Ishikawa (cell line): ENCODE measurements around the gene SGPP2.

Experiments
- CEBPB ChIP-seq: IDR thresholded peaks from 2 replicates; pipeline ENCODE4 v1.6.1; 2012
- CREB1 ChIP-seq: IDR thresholded peaks from 2 replicates; pipeline ENCODE4 v1.6.1; 2012; ENCODE audit warnings: low read depth
- EGR1 ChIP-seq: IDR thresholded peaks from 2 replicates; pipeline ENCODE4 v1.6.1; 2012
- EP300 ChIP-seq: IDR thresholded peaks from 2 replicates; pipeline ENCODE4 v1.6.1; 2012; ENCODE audit warnings: borderline replicate concordance
- FOXM1 ChIP-seq: IDR thresholded peaks from 2 replicates; pipeline ENCODE4 v1.6.1; 2012; ENCODE audit warnings: low read depth, borderline replicate concordance
- MAX ChIP-seq: IDR thresholded peaks from 2 replicates; pipeline ENCODE4 v1.6.1; 2012
- NFIC ChIP-seq: IDR thresholded peaks from 2 replicates; pipeline ENCODE4 v1.6.1; 2012
- RAD21 ChIP-seq: IDR thresholded peaks from 2 replicates; pipeline ENCODE4 v1.6.1; 2012; ENCODE audit warnings: low read depth
- REST ChIP-seq: IDR thresholded peaks from 2 replicates; pipeline ENCODE4 v1.6.1; 2012; ENCODE audit warnings: low read depth, mild to moderate bottlenecking
- TAF1 ChIP-seq: IDR thresholded peaks from 2 replicates; pipeline ENCODE4 v1.6.1; 2012; ENCODE audit warnings: low read depth, mild to moderate bottlenecking
- TCF12 ChIP-seq: IDR thresholded peaks from 2 replicates; pipeline ENCODE4 v1.6.1; 2012; ENCODE audit warnings: low read depth
- TEAD4 ChIP-seq: IDR thresholded peaks from 2 replicates; pipeline ENCODE4 v1.6.1; 2012
- USF1 ChIP-seq: IDR thresholded peaks from 2 replicates; pipeline ENCODE4 v1.6.1; 2012
- YY1 ChIP-seq: IDR thresholded peaks from 2 replicates; pipeline ENCODE4 v1.6.1; 2012; ENCODE audit warnings: low read depth
- ZBTB7A ChIP-seq: IDR thresholded peaks from 2 replicates; pipeline ENCODE4 v1.6.1; 2012; ENCODE audit warnings: low read depth

SGPP2 gene

GRCh38 chr2:222452422-222452950 is 28.1 kb downstream of the SGPP2 start:
- TF ChIP-seq USF1 (no peak), CEBPB (no peak), EP300 (no peak), CREB1 (no peak), FOXM1 (no peak), MAX (no peak), ZBTB7A (no peak), TCF12 (no peak), TEAD4 (no peak), YY1 (no peak), REST (no peak), NFIC (no peak), EGR1 (no peak), TAF1 (no peak), RAD21 (no peak)

DNA sequence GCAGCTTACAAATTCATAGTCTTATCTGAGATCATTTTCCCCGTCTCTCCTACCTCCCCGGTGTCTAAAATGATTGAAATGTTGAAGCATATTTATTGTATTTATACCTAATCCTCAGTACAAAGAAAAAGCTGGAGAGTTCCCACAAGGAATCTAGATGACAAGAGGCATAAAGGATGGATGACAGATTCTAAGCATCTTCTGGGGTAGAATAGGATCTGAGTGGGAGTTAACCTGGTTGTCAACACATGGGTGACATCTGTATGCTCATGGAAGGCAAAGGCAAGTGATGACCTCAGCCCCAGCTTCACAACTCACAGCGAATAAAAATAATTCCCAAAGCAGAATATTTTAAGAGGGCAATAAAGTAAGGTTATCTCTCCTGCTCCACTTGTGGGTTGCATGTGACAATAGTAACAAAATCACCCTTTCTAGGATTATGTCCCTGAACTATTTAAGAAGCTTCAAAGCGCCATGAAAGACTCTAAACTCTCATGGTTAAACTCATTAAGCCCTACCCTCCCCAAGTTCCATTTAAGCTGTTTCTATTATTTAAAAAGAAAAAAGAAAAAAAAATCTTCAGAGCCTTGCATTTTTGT is 32.2 kb downstream of the SGPP2 start:
- TF ChIP-seq MAX (no peak), REST (no peak), TAF1 (no peak), TCF12 (no peak), ZBTB7A (no peak), RAD21 (no peak), NFIC (no peak)

GRCh38 chr2:222459983-222460382 is 35.6 kb downstream of the SGPP2 start:
- TF ChIP-seq CEBPB (no peak), EGR1 (no peak), TCF12 (no peak), REST (no peak), TAF1 (no peak), CREB1 (no peak), FOXM1 (no peak), ZBTB7A (no peak), NFIC (no peak), YY1 (no peak)

DNA sequence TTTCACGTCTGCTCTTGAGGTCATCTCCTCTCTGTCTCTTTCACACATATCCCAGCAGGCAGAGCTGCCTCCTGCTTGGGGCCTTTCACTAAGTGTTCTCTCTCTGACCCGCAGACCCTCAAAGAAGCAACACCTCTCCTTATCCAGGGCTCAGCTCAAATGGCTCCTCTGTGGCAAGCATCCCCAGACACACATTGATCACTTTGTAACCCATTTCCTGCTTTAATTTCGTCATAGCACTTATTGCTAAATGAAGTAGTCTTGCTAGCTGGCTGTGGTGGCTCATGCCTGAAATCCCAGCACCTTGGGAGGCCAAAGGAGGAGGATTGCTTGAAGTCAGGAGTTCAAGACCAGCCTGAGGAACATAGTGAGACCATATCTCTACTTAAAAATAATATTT is 41.4 kb downstream of the SGPP2 start:
- TF ChIP-seq FOXM1 (no peak), ZBTB7A (no peak), NFIC (no peak), EP300 (no peak), YY1 (no peak), TAF1 (no peak)

DNA sequence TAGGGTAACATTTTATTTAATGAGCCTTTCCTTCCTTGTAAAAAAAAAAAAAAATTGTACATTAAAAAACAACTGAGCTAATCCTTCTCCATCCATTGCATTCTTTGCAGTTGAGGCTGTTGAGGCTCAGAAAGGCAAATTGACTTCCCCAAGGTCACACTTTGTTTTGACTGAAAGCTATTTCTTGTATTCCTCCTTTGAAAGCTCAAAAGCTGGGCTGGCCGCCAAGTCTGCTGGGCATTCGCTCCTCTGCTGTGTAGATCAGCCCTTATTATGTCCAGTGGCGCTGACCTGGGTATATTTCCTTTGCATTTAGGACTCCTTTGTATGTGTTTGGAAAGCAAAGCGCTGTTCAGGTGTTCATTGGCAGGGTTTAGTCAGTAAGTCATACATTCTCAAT is 44.0 kb downstream of the SGPP2 start:
- TF ChIP-seq CEBPB (no peak), NFIC (peak; percentile 54)
